Activated T-helper 17 cell treated with anti-CD3 and anti-CD28 coated beads, Interleukin-2, amount 50 U/mL, for 72 hours (primary cell): ENCODE data around the gene ALOXE3. TPM values are rescaled to one million over a fixed set of nuclear protein-coding genes. Genes with fewer than 3 reads are reported as not detected.
A peak's percentile ranks its signal among the peaks of the same experiment; 100 is the strongest.

Experiments
- ATAC-seq: fragments of 150-1000 bp; cut with Tn5 transposase; replicated peaks from 2 replicates; pipeline ENCODE4 v1.10.0; 2021; ENCODE audit warnings: mild to moderate bottlenecking, moderate library complexity
- H3K27ac Mint-ChIP-seq: one replicate; pipeline ENCODE4 v1.8.0; 2022; ENCODE audit warnings: mixed read lengths
- H3K27me3 Mint-ChIP-seq: one replicate; pipeline ENCODE4 v1.8.0; 2022; ENCODE audit warnings: mixed read lengths
- H3K36me3 Mint-ChIP-seq: one replicate; pipeline ENCODE4 v1.8.0; 2022; ENCODE audit warnings: low read depth, mild to moderate bottlenecking, mixed read lengths
- H3K4me1 Mint-ChIP-seq: one replicate; pipeline ENCODE4 v1.8.0; 2022; ENCODE audit warnings: mixed read lengths
- H3K4me3 Mint-ChIP-seq: one replicate; pipeline ENCODE4 v1.8.0; 2022; ENCODE audit warnings: mild to moderate bottlenecking, mixed read lengths
- H3K9me3 Mint-ChIP-seq: one replicate; pipeline ENCODE4 v1.8.0; 2022; ENCODE audit warnings: mixed read lengths
- total RNA-seq, 2 donors: library from RNA; stranded (reverse); gene quantifications; one replicate each; pipeline ENCODE4 v1.2.3, GENCODE V29; 2022

The ALOXE3 gene
- total RNA-seq, 2 donors from 2014 or later = 0.13 to 1.3 TPM

DNA sequence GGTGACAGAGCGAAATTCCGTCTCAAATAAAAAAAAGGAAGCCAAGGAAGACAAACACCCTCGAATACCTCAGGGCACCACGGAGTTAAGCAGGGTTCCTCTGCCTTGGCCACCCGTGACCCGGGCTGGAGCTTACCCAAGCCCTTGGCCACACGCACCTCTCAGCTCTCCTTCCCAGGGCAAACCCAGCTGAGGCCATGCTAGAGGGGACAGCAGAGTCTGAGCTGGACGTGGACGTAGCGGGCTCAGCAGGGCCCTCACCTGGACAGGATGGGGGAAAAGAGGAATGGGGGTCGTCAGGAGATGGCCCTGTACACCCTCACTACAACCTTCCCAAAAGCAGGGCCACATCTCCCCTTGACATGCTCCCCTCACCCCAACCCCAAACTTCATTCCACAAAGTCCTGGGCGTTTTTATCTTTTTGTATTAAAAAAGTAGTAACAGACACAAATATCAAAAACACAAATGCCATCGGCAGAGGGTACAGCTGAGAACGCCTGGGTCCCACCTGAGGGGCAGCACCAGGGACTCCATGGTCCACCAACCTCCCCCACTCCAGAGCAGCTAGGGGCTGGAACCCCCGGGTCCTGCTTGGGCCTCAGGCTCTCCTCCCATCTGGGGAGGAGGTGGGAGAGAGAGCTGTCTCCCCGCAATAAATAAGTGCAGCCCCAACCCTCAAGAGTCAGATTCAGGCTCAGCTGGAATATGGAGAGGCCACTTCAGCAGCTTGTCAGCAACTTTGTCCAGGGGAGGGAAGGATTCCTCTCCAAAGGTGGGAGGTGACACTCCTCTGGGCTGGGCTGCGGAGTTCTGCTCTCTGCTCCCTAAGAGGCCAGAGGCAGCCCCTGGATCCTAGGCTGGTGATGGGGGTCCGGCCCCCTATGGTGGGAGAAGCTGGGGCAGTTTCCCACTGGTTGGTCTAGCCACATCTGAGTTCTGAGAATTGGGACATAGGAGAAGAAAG is 22.0 kb upstream of the ALOXE3 start:
- no peaks in the 10 kb centered on the region for H3K27me3 Mint-ChIP-seq
- ATAC-seq = no peak
- H3K36me3 Mint-ChIP-seq = no peaks in the 10 kb centered on the region
- H3K4me1 Mint-ChIP-seq = no peaks in the 10 kb centered on the region
- no peaks in the 10 kb centered on the region for H3K9me3 Mint-ChIP-seq
- peak overlapping the region; percentile 59 for H3K27ac Mint-ChIP-seq
- no peak overlapping the region for H3K4me3 Mint-ChIP-seq

DNA sequence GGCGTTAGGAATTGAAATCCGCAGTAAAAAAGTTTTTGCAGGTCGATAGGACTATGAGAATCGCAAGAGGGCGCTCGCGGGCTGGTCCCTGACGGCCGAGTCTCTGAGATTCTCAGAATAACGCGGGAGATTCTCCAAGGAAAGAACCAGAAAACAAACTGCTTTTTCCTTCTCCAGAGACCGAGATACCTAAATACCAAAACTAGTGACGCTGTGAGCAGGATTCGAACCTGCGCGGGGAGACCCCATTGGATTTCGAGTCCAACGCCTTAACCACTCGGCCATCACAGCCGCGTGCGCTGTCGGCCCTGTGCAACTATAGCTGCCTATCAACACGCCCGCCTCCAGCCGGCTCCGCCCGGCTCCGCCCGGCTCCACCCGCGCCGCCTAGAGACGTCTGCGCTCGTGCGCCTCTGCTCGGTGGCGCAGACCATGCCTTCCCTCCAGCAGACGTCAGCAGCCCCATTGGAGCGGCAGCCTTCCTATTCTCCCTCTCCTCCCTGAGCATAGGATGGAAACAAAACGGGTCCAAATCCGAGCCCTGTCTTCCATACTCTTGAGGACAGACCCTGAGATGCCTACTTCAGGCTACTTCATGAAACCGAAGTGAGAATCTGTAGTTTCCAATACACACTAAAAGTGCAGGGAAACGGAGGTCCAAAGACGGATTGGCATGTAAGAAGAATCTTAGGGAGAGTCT is 20.5 kb upstream of the ALOXE3 start:
- no peak overlapping the region for H3K4me3 Mint-ChIP-seq
- no peaks in the 10 kb centered on the region for H3K36me3 Mint-ChIP-seq
- H3K27me3 Mint-ChIP-seq = no peaks in the 10 kb centered on the region
- peak; percentile 89 for ATAC-seq
- H3K4me1 Mint-ChIP-seq = no peaks in the 10 kb centered on the region
- H3K27ac Mint-ChIP-seq = no peak overlapping the region
- H3K9me3 Mint-ChIP-seq = no peaks in the 10 kb centered on the region

GRCh38 chr17:8138374-8138671 is 20.0 kb upstream of the ALOXE3 start:
- Mint-ChIP-seq H3K27ac (no peak overlapping the region), H3K4me3 (no peak overlapping the region), H3K9me3 (no peaks in the 10 kb centered on the region), H3K27me3 (no peaks in the 10 kb centered on the region), H3K4me1 (no peaks in the 10 kb centered on the region), H3K36me3 (no peaks in the 10 kb centered on the region)
- ATAC-seq = peak; percentile 56

- Mint-ChIP-seq H3K27me3 (no peaks in the 10 kb centered on the region), H3K27ac (no peak overlapping the region), H3K36me3 (no peaks in the 10 kb centered on the region), H3K4me1 (no peaks in the 10 kb centered on the region), H3K4me3 (no peak overlapping the region), H3K9me3 (no peaks in the 10 kb centered on the region)
- no peak for ATAC-seq
Observed at GRCh38 chr17:8137645-8138373, 19.5 kb upstream of the ALOXE3 start.

GRCh38 chr17:8133941-8134340 is 15.6 kb upstream of the ALOXE3 start:
- Mint-ChIP-seq H3K27me3 (no peaks in the 10 kb centered on the region), H3K4me1 (peaks cover 5% of the 10 kb centered on the region), H3K4me3 (no peak overlapping the region), H3K9me3 (no peaks in the 10 kb centered on the region), H3K36me3 (no peaks in the 10 kb centered on the region), H3K27ac (no peak overlapping the region)
- no peak for ATAC-seq

GRCh38 chr17:8133399-8133798 is 15.1 kb upstream of the ALOXE3 start:
- Mint-ChIP-seq H3K36me3 (no peaks in the 10 kb centered on the region), H3K4me3 (no peak overlapping the region), H3K27me3 (no peaks in the 10 kb centered on the region), H3K27ac (no peak overlapping the region), H3K9me3 (no peaks in the 10 kb centered on the region), H3K4me1 (peaks cover 5% of the 10 kb centered on the region)
- no peak for ATAC-seq

DNA sequence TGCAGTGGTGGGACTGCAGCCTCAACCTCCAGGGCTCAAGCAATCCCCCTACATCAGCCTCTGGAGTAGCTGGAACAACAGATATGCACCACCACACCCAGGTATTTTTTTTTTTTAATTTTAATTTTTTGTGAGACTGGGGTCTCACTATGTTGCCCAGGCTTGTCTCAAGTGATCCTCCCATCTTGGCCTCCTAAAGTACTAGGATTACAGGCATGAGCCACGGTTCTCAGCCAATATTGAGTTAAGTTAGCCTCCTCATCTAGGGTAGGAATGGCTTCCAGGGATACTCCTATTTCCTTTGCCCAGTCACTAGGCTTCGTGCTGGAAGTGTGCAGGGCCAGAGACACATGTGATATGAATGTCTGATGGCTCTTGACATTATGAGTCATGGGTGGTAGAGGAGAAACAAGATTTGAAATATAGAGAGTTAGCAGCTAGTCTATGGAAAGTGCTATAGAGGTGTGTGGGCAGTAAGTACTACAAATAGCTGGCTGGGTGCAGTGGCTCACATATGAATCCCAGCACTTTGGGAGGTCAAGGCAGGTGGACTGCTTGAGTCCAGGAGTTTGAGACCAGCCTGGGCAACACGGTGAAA is 13.6 kb upstream of the ALOXE3 start:
- Mint-ChIP-seq H3K9me3 (no peaks in the 10 kb centered on the region), H3K27ac (no peak overlapping the region)
- ATAC-seq = peak; percentile 88

DNA sequence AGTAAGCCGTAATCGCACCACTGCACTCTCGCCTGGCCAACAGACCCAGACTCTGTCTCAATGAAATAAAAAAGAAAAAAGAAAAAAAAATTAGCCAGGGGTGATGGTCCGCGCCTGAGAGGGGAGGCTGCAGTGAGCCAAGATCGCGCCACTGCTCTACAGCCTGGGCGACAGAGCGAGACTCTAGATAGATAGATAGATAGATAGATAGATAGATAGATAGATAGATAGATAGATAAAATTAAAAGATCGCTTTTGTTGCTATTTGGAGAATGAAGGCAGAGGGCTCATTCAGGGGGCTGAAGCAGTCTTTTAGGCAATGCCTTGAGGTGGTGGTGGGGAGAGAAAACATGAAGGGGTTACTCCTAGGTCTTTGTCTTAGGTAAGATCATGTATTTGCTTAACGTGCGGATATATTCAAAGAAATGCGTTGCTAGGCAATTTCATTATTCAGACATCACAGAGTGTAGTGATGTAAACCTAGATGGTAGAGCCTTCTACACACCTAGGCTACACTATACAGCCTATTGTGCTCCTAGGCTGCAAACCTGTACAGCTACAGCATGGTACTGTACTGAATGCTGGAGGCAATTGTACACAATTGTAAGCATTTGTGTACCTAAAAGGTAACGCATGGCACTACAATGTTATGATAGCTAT is 9.9 kb upstream of the ALOXE3 start:
- Mint-ChIP-seq H3K27ac (no peak overlapping the region), H3K36me3 (peaks cover 31% of the 10 kb centered on the region), H3K9me3 (no peaks in the 10 kb centered on the region), H3K27me3 (peaks cover 20% of the 10 kb centered on the region), H3K4me3 (no peak overlapping the region), H3K4me1 (peaks cover 42% of the 10 kb centered on the region)
- no peak for ATAC-seq

More for the DNA sequence above, 13.6 kb upstream of the ALOXE3 start:
- Mint-ChIP-seq H3K4me1 (peaks cover 9% of the 10 kb centered on the region), H3K27me3 (peaks cover 4% of the 10 kb centered on the region), H3K36me3 (no peaks in the 10 kb centered on the region), H3K4me3 (no peak overlapping the region)

GRCh38 chr17:8126491-8127066 is 8.3 kb upstream of the ALOXE3 start:
- Mint-ChIP-seq H3K27me3 (peaks cover 27% of the 10 kb centered on the region), H3K4me3 (peak overlapping the region; percentile 95), H3K4me1 (peaks cover 40% of the 10 kb centered on the region), H3K36me3 (peaks cover 35% of the 10 kb centered on the region), H3K9me3 (no peaks in the 10 kb centered on the region), H3K27ac (peak overlapping the region; percentile 99)
- peak; percentile 63 for ATAC-seq

DNA sequence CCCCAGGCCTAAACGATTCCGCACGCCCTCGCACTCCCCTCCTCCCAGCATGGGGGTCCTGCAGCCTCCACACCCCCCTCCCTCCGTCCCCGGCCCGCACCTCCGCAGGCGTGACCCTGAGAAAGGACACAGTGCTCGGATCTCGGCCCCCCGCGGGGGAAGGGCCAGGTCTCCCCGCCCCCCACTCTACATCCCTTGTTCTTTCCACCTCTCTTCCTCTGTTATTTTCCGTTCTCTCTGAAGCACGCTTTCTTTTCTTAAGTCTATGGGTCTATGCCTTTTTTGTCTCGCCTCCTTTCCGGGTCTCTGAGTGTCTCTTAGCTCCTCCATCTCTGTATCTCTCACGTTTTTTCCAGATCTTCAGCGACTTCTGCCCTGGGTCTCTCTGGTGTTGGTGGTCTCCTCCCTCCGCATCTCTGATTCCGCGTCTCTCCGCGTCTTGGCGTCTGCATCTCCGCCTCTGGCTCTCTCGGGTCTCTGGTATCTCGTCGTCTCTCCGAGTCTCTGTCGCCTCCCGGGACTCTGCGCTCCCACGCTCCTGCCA is 7.7 kb upstream of the ALOXE3 start:
- H3K27me3 Mint-ChIP-seq = peaks cover 27% of the 10 kb centered on the region
- H3K36me3 Mint-ChIP-seq = peaks cover 38% of the 10 kb centered on the region
- peak overlapping the region; percentile 95 for H3K4me3 Mint-ChIP-seq
- H3K9me3 Mint-ChIP-seq = no peaks in the 10 kb centered on the region
- peak overlapping the region; percentile 99 for H3K27ac Mint-ChIP-seq
- ATAC-seq = peak; percentile 10
- peaks cover 42% of the 10 kb centered on the region for H3K4me1 Mint-ChIP-seq

DNA sequence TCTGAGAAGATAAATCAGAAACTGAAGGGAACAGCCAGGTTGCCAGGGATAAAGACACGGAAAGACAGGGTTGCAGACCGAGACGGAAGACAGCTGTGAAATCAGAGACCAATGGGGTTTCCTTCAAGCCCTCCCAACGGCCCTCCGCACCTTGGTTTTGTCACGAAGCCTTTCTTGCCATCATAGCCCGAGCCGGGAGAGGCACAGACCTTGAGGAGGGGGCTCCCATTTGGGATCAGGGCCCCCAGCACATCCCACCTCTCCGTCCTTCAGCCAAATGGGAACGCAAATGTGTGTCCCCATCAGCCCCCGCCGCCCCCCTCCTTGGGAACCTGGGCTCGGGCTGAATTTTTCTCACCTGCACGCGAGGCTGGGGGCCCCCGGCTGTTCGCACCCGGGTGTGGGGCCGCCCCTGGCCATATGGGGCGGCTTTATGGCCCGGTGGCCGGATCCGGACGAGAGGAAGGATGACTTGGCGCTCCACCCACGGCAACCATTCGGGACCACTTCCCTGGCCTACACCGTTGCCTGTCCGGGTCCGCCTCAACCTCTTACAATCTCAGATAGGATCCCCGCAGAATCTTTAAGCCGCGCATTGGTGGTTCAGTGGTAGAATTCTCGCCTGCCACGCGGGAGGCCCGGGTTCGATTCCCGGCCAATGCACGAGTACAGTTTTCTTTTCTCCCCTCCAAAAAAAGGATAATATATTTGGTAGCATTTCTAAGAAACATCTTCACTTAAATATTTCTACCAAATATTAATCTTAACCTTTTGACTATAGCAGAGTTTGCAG is 7.0 kb upstream of the ALOXE3 start:
- peak; percentile 39 for ATAC-seq
- Mint-ChIP-seq H3K36me3 (peaks cover 44% of the 10 kb centered on the region), H3K4me3 (peak overlapping the region; percentile 95), H3K27ac (peak overlapping the region; percentile 99), H3K9me3 (no peaks in the 10 kb centered on the region), H3K4me1 (peaks cover 49% of the 10 kb centered on the region), H3K27me3 (peaks cover 27% of the 10 kb centered on the region)

DNA sequence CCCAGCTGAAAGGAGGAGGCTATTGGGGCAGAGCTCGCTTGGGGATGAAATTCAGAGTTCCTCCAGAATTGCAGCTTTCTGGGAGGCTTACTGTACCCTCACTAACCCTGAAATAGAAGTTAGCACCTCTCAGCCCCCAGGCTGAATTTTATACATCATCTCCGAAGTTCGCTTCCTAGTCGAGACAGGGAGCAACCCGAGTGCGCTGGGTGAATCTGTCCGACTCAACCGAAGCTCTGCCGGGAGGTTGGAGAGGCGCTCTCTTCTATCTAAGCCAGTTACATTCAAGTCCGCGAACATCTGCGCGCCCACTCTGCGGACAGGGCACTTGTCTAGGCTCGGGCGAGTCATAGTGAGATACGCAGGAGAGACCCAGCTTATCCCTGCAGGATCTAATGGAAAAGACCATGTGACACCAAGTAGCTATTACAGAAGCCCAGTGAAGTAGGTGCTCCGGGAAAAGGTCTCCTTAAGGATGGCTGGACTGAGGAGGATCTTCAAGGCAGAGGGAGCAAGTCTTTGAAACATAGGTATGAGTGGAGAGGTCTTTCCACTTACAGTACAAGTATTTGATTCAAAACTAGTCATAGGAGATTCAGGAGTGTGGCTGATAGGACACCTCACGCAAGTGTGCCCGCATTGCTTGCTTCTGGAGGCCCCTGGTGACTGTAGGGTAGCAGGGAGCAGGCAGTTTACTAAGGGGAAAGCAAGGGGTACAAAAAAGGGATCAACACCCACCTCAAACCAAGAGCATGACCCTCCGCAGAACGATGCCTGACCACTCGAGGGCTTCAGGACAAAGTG is 6.2 kb upstream of the ALOXE3 start:
- Mint-ChIP-seq H3K4me3 (peak overlapping the region; percentile 95), H3K36me3 (peaks cover 52% of the 10 kb centered on the region), H3K27ac (peak overlapping the region; percentile 99), H3K27me3 (peaks cover 27% of the 10 kb centered on the region), H3K4me1 (peaks cover 57% of the 10 kb centered on the region), H3K9me3 (no peaks in the 10 kb centered on the region)
- no peak for ATAC-seq
